ENCODE measurements around the gene CATSPER3.
"Not testable (repeated sequence)": the region's sequence is repeated elsewhere in the genome, so short reads cannot be mapped to it uniquely, and the experiment has no call there.

The CATSPER3 gene

DNA sequence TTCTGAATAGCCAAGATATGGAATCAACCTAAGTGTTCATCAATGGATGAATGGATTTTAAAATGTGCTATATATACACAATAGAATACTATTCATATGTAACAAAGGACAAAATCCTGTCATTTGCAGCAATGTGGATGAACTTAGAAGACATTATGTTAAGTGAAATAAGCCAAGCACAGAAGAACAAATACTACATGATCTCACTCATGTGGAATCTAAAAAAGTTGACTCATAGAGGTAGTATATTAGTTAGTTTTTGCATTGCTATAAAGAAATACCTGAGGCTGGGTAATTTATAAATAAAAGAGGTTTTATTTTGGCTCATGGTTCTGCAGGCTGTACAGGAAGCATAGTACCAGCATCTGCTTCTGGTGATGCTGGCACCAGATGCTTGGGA is 8.1 kb downstream of the CATSPER3 start:
- DNase-seq = no peak

GRCh38 chr5:134976841-134977240 is 9.1 kb downstream of the CATSPER3 start:
- DNase-seq = no peak

- DNase-seq = no peak
These were observed 11.7 kb downstream of the CATSPER3 start for GRCh38 chr5:134979416-134979815.

GRCh38 chr5:134982230-134982629 is 14.5 kb downstream of the CATSPER3 start:
- DNase-seq = no peak

GRCh38 chr5:134989266-134989830 is 21.6 kb downstream of the CATSPER3 start:
- no peak for DNase-seq

DNA sequence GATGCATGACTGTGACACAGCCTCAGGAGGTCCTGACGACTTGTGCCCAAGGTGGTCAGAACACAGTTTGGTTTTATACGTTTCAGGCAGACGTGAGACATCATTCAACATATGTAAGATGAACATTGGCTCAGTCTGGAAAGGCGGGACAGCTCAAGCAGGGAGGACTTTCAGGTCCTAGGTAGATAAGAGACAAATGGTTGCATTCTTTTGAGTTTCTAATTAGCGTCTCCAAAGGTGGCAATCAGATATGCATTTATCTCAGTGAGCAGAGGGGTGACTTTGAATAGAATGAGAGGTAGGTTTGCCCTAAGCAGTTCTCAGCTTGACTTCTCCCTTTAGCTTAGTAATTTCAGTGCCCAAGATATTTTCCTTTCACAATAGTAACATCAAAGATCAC is 22.5 kb downstream of the CATSPER3 start:
- DNase-seq = not testable (repeated sequence)

DNA sequence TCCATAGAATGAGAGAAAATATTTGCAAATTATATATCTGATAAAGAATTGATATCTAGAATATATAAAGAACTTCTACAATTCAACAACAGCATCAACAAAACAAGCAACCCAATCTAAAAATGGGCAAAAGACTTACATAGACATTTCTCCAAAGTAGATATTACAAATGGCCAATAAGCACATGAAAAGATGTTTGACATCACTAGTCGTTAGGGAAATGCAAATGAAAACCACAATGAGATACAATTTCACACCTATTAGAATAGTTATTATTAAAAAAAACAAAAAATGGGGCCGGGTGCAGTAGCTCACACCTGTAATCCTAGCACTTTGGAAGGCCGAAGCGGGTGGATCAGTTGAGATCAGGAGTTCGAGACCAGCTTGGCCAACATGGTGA is 24.4 kb downstream of the CATSPER3 start:
- no peak for DNase-seq

DNA sequence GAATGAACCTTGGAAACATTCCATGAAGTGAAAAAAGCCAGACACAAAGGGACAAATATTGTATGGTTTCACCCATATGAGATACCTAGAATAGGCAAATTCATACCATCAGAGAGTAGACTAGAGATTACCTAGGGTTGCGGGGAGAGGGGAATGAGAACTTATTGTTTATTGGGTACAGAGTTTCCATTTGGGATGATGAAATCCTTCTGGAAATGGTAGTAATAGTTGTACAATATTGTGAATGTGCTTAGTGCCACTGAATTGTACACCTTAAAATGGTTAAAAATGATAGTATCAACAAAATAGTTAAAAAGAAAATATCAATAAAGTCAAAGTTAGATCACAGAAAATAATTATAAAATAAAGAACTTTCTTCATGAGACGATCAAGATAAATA is 25.5 kb downstream of the CATSPER3 start:
- DNase-seq = no peak

- DNase-seq = no peak
These were observed 27.0 kb downstream of the CATSPER3 start for GRCh38 chr5:134994560-134995156.

- DNase-seq = no peak
These were observed 28.2 kb downstream of the CATSPER3 start for GRCh38 chr5:134995850-134996402.

DNA sequence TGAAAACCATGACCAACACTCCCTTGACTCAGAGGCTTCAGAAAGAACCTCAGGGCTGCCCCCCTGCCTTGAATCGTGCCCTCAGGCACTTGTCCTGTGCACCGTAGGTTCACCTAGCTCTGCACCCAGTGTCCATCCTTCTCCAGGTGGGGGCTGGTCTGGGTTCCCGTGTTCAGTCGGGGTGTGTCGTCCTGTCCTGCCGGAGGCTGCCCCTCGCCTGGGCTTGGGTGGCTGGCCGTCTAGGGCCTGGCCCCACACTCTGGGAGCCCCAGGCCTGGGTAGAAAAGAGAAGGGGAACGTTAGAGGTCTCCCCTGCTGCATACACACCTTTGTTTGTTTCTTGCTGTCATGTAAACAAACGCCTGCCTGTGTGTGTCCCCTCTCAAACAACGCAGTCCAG is 29.3 kb downstream of the CATSPER3 start:
- DNase-seq = no peak

- not testable (repeated sequence) for DNase-seq
These were observed 30.4 kb downstream of the CATSPER3 start for GRCh38 chr5:134998068-134998467.

DNA sequence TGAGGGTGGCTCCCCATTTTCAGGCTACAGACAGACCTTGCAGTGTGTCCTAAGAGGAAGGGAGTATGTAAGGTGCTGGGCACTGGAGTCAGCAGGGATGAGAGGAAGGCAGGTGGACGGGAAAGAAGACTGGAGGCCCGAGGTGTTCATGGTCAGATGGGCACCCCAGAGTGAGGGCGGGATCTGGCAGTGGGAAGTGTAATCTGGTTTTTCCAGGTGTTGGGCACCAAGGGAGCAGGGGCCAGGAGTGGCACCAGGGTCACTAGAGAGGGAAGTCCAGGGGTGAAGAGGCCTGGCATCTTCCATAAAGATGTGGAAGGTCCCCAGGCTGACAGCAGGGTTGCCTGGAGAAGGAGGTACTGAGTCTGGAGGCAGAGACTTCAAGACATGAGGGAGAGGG is 36.7 kb downstream of the CATSPER3 start:
- no peak for DNase-seq

DNA sequence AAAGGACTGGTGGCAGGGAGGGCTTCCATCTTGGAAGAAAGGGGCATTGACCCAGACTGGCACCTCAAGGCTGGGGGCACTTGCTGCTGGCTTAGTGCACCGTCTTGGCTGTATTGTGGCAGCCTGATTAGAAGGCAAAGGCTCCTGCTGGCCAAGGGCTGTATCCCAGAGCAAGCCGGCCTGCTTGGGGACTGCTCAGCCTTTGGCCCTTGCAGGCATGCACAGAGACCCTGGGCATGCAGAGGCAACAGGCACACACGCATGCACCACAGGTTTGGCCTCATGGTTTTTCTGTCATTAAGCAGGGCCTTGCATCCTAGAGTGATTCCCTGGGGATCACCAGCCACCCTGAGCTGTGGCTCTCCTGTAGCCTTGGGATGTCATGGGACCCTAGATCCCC is 37.4 kb downstream of the CATSPER3 start:
- no peak for DNase-seq

DNA sequence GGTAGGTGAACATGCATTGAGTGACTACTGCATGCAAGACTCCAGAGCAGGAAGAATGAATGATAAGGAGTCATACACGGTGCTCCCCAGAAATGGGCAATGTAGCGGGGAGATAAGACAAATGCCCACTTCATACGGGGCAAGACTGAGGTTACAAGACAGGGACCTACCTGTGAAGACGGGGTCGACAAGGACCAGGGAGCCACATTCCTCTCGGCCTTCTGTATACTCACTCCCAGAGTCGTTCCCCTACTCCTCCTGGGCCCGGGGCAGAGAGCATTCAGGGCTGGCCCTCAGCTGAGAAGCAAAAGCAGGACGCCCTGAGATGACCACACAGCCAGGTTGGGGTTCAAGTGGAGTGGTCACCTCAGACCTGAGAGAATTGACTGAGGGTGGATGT is 39.6 kb downstream of the CATSPER3 start:
- no peak for DNase-seq

DNA sequence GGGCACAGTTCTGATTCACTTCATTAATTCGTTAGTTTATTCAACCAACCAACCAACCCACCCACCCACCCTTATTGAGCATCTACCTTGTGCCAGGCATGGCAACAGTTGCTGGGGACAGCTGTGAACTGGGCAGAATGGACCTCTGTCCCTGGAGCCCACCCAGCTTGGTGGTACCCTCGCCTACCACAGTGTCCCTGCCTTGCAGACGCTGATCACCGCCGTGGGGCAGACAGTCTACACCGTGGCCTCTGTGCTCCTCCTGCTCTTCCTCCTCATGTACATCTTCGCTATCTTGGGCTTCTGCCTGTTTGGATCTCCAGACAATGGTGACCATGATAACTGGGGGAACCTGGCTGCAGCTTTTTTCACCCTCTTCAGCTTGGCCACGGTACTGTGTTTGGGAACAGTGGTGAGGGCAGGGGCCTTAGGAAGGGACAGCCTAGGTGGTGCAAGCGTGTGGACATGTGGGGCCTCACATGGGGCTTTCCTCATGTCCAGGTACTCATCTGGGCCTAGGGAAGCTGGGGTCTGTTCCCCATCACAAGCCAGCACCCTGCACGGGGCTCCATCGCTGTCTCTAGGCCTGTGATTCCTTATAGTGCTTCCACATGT is 40.1 kb downstream of the CATSPER3 start:
- DNase-seq = no peak

DNA sequence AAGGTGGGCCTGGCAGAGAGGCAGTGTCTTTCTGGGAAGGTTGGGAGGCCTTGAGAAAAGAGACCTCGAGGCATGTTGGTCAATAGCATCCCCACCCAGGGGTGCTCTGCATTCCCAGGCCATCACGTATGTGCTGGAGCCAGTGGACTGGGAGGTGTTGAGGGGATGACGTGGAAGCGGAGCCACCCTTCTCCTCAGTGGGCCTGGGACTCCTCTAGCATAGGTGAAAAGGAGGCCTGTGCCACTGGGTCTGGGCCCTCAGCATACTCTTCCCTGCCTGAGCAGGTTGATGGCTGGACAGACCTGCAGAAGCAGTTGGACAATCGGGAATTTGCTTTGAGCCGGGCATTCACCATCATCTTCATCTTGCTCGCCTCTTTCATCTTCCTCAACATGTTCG is 40.8 kb downstream of the CATSPER3 start:
- no peak for DNase-seq

DNA sequence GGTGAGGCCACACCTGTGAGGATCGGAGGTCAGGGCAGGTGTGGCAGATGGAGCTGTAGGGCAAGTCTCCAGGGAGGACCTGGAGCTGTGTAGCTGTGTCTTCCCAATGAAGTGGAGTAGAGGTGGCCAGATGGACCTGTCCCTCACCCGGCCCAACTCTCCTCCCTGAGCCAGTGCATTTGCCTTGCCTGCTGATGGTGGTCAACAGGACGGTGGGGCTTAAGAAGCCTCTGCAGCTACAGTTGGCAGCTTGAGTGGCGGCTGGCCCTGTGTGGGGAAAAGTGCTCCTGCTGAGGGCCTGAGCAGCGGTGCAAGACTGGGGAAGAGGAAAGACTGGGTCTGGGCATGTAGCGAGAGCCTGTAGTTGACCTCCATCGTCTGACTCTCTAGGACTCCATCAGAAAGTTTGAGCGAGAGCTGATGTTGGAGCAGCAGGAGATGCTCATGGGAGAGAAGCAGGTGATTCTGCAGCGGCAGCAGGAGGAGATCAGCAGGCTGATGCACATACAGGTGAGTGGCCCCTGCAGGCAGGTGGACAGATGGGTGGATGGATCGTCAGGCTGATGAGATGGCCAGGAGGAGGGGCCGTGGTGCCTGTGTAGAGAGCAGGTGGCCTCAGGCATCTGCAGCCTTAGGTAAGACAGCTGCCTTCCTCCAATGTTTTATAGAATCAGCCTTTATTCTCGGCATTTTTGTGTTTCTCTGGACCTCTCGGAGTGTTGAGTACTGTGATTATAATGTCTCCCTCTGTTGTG is 41.5 kb downstream of the CATSPER3 start:
- no peak for DNase-seq

- DNase-seq = no peak
These were observed 42.2 kb downstream of the CATSPER3 start for GRCh38 chr5:135009736-135010501.

- no peak for DNase-seq
These were observed 43.0 kb downstream of the CATSPER3 start for GRCh38 chr5:135010502-135011354.

DNA sequence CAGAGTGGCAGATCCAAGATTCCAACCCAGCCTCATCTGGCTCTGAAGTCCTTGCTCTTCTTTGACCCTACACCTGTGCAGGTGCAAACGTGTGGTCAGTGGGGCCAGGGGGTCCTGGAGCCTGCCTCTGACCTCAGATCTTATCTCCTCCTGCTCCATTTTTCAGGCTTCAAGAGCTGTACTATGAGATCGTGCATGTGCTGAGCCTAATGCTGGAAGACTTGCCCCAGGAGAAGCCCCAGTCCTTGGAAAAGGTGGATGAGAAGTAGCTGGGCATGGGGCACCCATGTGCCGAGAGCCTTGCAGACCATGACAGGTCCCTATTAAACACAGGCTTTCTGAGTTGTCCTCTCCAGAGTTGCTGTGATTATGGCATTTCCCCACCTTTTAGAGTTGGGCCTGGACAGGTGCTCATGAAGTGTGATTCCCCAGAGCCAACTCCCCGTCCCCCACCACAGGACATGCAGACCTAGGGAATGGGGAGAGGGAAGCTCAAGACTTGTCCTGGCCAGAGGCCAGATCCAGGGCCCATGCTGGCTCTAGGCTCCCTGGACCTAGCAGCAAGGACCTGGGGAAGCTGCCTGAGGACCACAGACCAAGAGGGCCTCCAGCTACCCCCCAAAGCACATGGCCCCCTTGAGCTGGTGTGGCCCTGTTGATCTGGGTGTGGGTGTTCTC is 43.8 kb downstream of the CATSPER3 start:
- DNase-seq = no peak
